Astrocyte (in vitro differentiated cells and primary cell): ENCODE data around the gene HSD17B12.

Experiments
- CTCF ChIP-seq: IDR thresholded peaks from 2 replicates; pipeline ENCODE4 v1.5.1; 2011; ENCODE audit warnings: low read depth, mild to moderate bottlenecking, inconsistent platforms, low read length, moderate library complexity; ENCODE audit not compliant: insufficient read depth
- EZH2 ChIP-seq: IDR thresholded peaks from 2 replicates; pipeline ENCODE4 v1.6.1; 2012; ENCODE audit warnings: mild to moderate bottlenecking, low read length, inconsistent platforms; ENCODE audit not compliant: insufficient read depth

GRCh38 chr11:43737201-43737590 lies 56.7 kb downstream of the HSD17B12 start:
- TF ChIP-seq CTCF = no peak
- no peak for TF ChIP-seq EZH2
